ENCODE results near the gene BMAL2. TPM values are rescaled to one million over a fixed set of nuclear protein-coding genes. Genes with fewer than 3 reads are reported as not detected.

BMAL2 gene
- total RNA-seq, 1 experiment from 2014 or later = 21.5 TPM

DNA sequence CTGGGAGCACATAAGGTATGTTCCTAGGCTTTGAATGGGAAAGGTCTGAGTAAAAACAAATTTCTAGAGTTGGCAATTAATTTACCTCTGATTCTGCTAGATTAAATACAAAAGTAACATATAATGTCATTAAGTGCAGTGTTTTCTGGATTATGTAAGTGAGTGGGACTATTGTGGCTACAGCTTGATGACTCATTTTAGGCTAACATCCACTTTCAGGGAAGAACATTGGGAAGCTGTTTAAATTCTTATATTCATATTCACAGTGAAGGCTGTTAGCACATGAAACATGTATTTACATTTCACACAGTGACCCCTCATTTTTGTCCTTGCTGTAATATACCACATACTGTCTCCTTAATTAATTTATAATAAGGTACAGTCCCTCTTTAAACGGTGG is 13.2 kb upstream of the BMAL2 start:
- no peaks in the 10 kb centered on the region for H3K4me1 ChIP-seq (ENCODE audit: control insufficient read depth in 1 of 2, insufficient read depth in 2 of 2, low read length in 2 of 2)
- intact Hi-C loops (cut with micrococcal nuclease) = no loop called here
- RAD21 ChIA-PET (ENCODE audit: low non-redundant PET in 1 of 2, low total read pairs in 2 of 2, uncharacterized antibody in 2 of 2, unreplicated experiment in 2 of 2) = no interaction called here
- no peaks in the 10 kb centered on the region for H3K9me3 ChIP-seq (ENCODE audit: control insufficient read depth in 1 of 2, insufficient read depth in 1 of 2, low read depth in 1 of 2, low read length in 2 of 2)
- H4K20me1 ChIP-seq (ENCODE audit: insufficient read depth) = no peaks in the 10 kb centered on the region
- CTCF ChIA-PET = no interaction called here
- H3K9me2 ChIP-seq (ENCODE audit: insufficient read depth) = no peaks in the 10 kb centered on the region
- no peak overlapping the region for H3K9ac ChIP-seq (ENCODE audit: low read length)
- H3K4me2 ChIP-seq (ENCODE audit: low read length) = no peak overlapping the region
- POLR2A ChIA-PET = no interaction called here
- H2AFZ ChIP-seq (ENCODE audit: low read depth, low read length, poor library complexity, severe bottlenecking) = no peak overlapping the region
- no TSS peak for BruUV-seq (replicated peaks)
- ATAC-seq (no peak), DNase-seq (ENCODE audit: low read depth, low spot score) (no peak)
- no peaks in the 10 kb centered on the region for H3K27me3 ChIP-seq (ENCODE audit: insufficient read depth, low read length)
- no peak overlapping the region for H3K4me3 ChIP-seq (replicated peaks in 1 of 2; ENCODE audit: low read depth in 1 of 2, low read length in 2 of 2)
- no peak overlapping the region for H3K27ac ChIP-seq (ENCODE audit: low read depth, low read length)
- peaks cover 0 to 8% of the 10 kb centered on the region in 2 experiments; a peak in 2 of 4 replicates for H3K36me3 ChIP-seq (ENCODE audit: control insufficient read depth in 1 of 2, insufficient read depth in 2 of 2, low read length in 2 of 2)
- H3K79me2 ChIP-seq (ENCODE audit: insufficient read depth, low read length) = no peaks in the 10 kb centered on the region
- TF ChIP-seq FOSL1 (IDR thresholded peaks at IDR 0.05; ENCODE audit: low read depth) = no peak
- TF ChIP-seq YY1 (IDR thresholded peaks at IDR 0.05; ENCODE audit: extremely low read depth, insufficient replicate concordance, low read depth, low read length) = no peak
- TF ChIP-seq CEBPB (IDR thresholded peaks at IDR 0.05; ENCODE audit: low read depth) = no peak
- no peak for TF ChIP-seq REST (IDR thresholded peaks at IDR 0.05; ENCODE audit: low read depth)
- no peak for TF ChIP-seq ATF3 (IDR thresholded peaks at IDR 0.05)
- no peak for TF ChIP-seq SIN3A (IDR thresholded peaks at IDR 0.05; ENCODE audit: low read depth)
- no peak for TF ChIP-seq TCF7L2 (IDR thresholded peaks at IDR 0.05; ENCODE audit: borderline replicate concordance, extremely low read depth, insufficient read depth, insufficient read length)

Data from HCT116 (cell line).